ENCODE data around the gene KCTD18.

- TF ChIP-seq GATA3 (IDR thresholded peaks at IDR 0.05; ENCODE audit: low read depth, low read length) (no peak), GATA2 (IDR thresholded peaks at IDR 0.05; ENCODE audit: low read depth, low read length) (no peak)
Observed at GRCh38 chr2:200482194-200482593, 27.7 kb downstream of the KCTD18 start.
